Measurements from ENCODE around the gene CXCL6.

The CXCL6 gene

GRCh38 chr4:73872316-73873108 lies 36.0 kb downstream of the CXCL6 start:
- DNase-seq (ENCODE audit: low read depth) = no peak
- no peak overlapping the region for H3K4me3 ChIP-seq (ENCODE audit: control insufficient read depth, low read depth, low read length)

GRCh38 chr4:73874386-73874785 lies 37.9 kb downstream of the CXCL6 start:
- no peak overlapping the region for H3K4me3 ChIP-seq (ENCODE audit: control insufficient read depth, low read depth, low read length)
- DNase-seq (ENCODE audit: low read depth) = no peak
- TF ChIP-seq CTCF (conservative IDR thresholded peaks at IDR 0.05; ENCODE audit: control insufficient read depth, insufficient read depth, low read depth, low read length) = no peak

More at GRCh38 chr4:73872316-73873108, 36.0 kb downstream of the CXCL6 start:
- TF ChIP-seq CTCF (conservative IDR thresholded peaks at IDR 0.05; ENCODE audit: control insufficient read depth, insufficient read depth, low read depth, low read length) = no peak

GRCh38 chr4:73875401-73875800 lies 38.9 kb downstream of the CXCL6 start:
- H3K4me3 ChIP-seq (ENCODE audit: control insufficient read depth, low read depth, low read length) = no peak overlapping the region
- peak; percentile 55 for DNase-seq (ENCODE audit: low read depth)
- no peak for TF ChIP-seq CTCF (conservative IDR thresholded peaks at IDR 0.05; ENCODE audit: control insufficient read depth, insufficient read depth, low read depth, low read length)

- no peak overlapping the region for H3K4me3 ChIP-seq (ENCODE audit: control insufficient read depth, low read depth, low read length)
- TF ChIP-seq CTCF (conservative IDR thresholded peaks at IDR 0.05; ENCODE audit: control insufficient read depth, insufficient read depth, low read depth, low read length) = no peak
- DNase-seq (ENCODE audit: low read depth) = peak; percentile 91
Measured at GRCh38 chr4:73883306-73883705, 46.8 kb downstream of the CXCL6 start.

- H3K4me3 ChIP-seq (ENCODE audit: control insufficient read depth, low read depth, low read length) = no peak overlapping the region
- TF ChIP-seq CTCF (conservative IDR thresholded peaks at IDR 0.05; ENCODE audit: control insufficient read depth, insufficient read depth, low read depth, low read length) = no peak
- peak; percentile 55 for DNase-seq (ENCODE audit: low read depth)
Measured at GRCh38 chr4:73885574-73886267, 49.2 kb downstream of the CXCL6 start.

Measured in fibroblast of mammary gland (primary cell).